Activated CD4-positive, alpha-beta T cell treated with anti-CD3 and anti-CD28 coated beads for 36 hours (primary cell): Measurements from ENCODE around the gene MCF2L2. TPM values are rescaled to one million over a fixed set of nuclear protein-coding genes. Genes with fewer than 3 reads are reported as not detected.

ENCODE experiments used
- ATAC-seq: fragments of 200-7000 bp; cut with Tn5 transposase; one replicate; pipeline ENCODE4 v1.10.0; 2021; ENCODE audit warnings: mild to moderate bottlenecking, moderate library complexity
- CTCF ChIA-PET: fragments of 350-600 bp; sonication (Branson Sonifier 250); formaldehyde crosslinking; loops from one replicate; lab custom pipeline; 2021; ENCODE audit warnings: antibody characterized with exemption; lab: Charles Lee
- POLR2A ChIA-PET: fragments of 350-600 bp; sonication (Branson Sonifier 250); formaldehyde crosslinking; loops from one replicate; lab custom pipeline; 2021; ENCODE audit warnings: antibody characterized with exemption, inconsistent platforms; lab: Charles Lee
- DNase-seq: peaks from one replicate; pipeline ENCODE4 v3.0.0-alpha.2; 2020
- H3K27ac Mint-ChIP-seq: one replicate; pipeline ENCODE4 v1.8.0; 2021; ENCODE audit warnings: mixed read lengths
- H3K27me3 Mint-ChIP-seq: one replicate; pipeline ENCODE4 v1.8.0; 2021; ENCODE audit warnings: mixed read lengths
- H3K36me3 Mint-ChIP-seq: one replicate; pipeline ENCODE4 v1.8.0; 2021; ENCODE audit warnings: low read depth, mixed read lengths
- H3K4me1 Mint-ChIP-seq: one replicate; pipeline ENCODE4 v1.8.0; 2021; ENCODE audit warnings: mixed read lengths
- H3K4me3 Mint-ChIP-seq: one replicate; pipeline ENCODE4 v1.8.0; 2021; ENCODE audit warnings: mild to moderate bottlenecking, moderate library complexity, mixed read lengths
- H3K9me3 Mint-ChIP-seq: one replicate; pipeline ENCODE4 v1.8.0; 2021; ENCODE audit warnings: low read depth, mixed read lengths
- intact Hi-C, 2 experiments: fragments of 100-400 bp; cut with DNase I in 1 of 2; cut with micrococcal nuclease in 1 of 2; formaldehyde crosslinking; loops; one replicate each; pipeline versions ENCODE4 v1.14.2 to v1.15.1; 2022 to 2024; cut with DNase I, micrococcal nuclease
- total RNA-seq, 2 experiments: library from RNA; stranded (reverse); gene quantifications; one replicate each; pipeline ENCODE4 v1.2.3, GENCODE V29; 2021

MCF2L2 gene
- total RNA-seq, 2 experiments from 2014 or later = 1.9 to 2.3 TPM

DNA sequence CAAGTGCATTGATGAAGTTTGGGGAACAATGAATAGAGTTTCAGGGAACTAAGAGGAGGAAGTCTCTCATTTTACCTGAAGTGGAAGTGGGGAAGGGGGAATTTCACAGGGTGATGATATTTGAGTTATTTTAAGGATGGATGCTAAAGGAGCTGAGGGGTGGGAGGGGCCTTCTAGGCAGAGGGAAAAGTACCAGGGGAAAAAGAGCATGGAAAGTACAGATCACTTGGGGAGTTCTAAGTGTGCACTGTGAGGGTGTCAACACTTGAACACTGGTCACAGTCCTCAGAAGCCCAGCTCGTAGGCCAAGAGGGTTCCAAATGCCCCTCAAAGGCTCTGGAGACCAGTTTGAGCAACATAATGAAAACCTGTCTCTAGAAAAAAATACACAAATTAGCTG is 284.1 kb downstream of the MCF2L2 start:
- Mint-ChIP-seq H3K4me1 (no peaks in the 10 kb centered on the region), H3K9me3 (no peaks in the 10 kb centered on the region), H3K4me3 (no peak overlapping the region), H3K27me3 (no peaks in the 10 kb centered on the region), H3K36me3 (no peaks in the 10 kb centered on the region), H3K27ac (no peak overlapping the region)
- intact Hi-C loops = loop anchor here in 1 of 2 experiments (5.0 to 10.0 kb wide), 2 partner anchors 33 to 670 kb away; no protein-coding TSS in a partner anchor
- DNase-seq (no peak), ATAC-seq (no peak)
- POLR2A ChIA-PET = no interaction called here
- CTCF ChIA-PET = interaction anchor here (1.4 to 1.5 kb wide), 2 partner anchors 22 to 242 kb away, joined by 4 read pairs; no protein-coding TSS in a partner anchor

DNA sequence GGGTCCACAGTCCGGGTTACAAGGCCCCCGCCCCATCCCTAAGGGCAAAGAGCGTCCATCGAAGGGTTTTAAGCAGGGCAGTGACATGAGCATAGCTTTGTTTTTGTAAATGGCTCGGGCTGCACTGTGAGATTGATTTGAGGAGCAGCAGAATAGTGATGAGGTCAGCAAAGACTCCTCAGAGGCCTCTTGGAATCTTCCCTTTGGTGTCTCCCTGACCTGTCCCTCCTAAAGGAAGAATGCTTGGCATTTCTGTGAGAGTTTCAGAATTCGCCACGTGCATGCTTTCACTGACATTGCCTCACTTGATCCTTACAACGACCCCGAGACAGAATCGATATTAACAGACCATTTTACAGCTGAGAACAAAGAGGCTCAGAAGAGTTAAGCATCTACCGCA is 286.2 kb downstream of the MCF2L2 start:
- Mint-ChIP-seq H3K36me3 (no peaks in the 10 kb centered on the region), H3K9me3 (no peaks in the 10 kb centered on the region), H3K27ac (no peak overlapping the region), H3K4me1 (no peaks in the 10 kb centered on the region), H3K4me3 (no peak overlapping the region), H3K27me3 (no peaks in the 10 kb centered on the region)
- DNase-seq = no peak
- CTCF ChIA-PET = interaction anchor here (0.8 to 2.7 kb wide), 2 partner anchors 20 to 64 kb away, joined by 3 to 12 read pairs; no protein-coding TSS in a partner anchor
- POLR2A ChIA-PET = no interaction called here
- intact Hi-C loops = loop anchor here in 1 of 2 experiments (5.0 to 10.0 kb wide), 2 partner anchors 35 to 667 kb away; no protein-coding TSS in a partner anchor
- ATAC-seq = no peak

DNA sequence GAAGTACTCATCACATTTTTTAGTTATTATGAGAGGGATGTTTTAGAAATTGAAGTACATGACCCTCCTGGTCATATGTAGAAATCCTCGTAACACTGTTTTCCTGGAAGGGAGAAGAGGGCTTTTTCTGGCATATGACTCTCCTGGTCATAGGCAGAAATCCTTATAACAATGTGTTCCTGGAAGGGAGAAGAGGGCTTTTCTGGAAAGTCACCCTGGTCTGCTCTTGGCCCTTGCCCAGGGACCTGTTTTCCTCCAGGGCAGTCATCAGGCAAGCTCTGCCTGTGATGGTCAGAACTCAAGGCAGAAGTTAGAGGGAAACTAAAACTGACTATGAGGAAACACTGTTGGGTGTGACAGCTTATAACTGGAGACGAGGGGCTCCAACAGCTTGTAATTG is 293.6 kb downstream of the MCF2L2 start:
- ATAC-seq (no peak), DNase-seq (no peak)
- no peak overlapping the region for H3K4me3 Mint-ChIP-seq
- intact Hi-C loops = no loop called here
- H3K4me1 Mint-ChIP-seq = no peaks in the 10 kb centered on the region
- H3K27ac Mint-ChIP-seq = no peak overlapping the region
- POLR2A ChIA-PET = no interaction called here
- peaks cover 2% of the 10 kb centered on the region for H3K9me3 Mint-ChIP-seq
- CTCF ChIA-PET = interaction anchor here (0.8 to 1.1 kb wide), 3 partner anchors 11 to 189 kb away, joined by 3 to 4 read pairs (median 3); no protein-coding TSS in a partner anchor
- no peaks in the 10 kb centered on the region for H3K27me3 Mint-ChIP-seq
- H3K36me3 Mint-ChIP-seq = peaks cover 27% of the 10 kb centered on the region

DNA sequence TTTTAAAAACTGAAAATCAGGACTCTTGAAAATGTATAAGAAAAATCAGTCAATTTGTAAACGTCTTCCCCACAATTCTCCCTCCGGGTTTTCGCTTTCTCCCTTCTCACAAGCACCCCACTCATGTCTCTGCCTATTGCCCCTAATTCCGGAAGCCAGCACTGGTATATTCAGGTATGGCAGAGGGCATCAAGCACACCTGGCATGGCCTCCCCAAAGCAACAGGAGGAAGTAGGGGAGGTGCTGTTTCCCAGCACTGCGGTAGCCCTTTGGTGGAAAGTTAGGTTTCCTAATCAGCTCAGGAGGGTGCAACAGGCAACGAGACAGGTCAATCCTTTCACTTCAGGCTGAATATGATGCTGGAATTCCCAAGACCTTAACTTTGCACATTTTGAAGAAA is 296.0 kb downstream of the MCF2L2 start:
- DNase-seq = no peak
- POLR2A ChIA-PET = no interaction called here
- Mint-ChIP-seq H3K27ac (no peak overlapping the region), H3K4me1 (no peaks in the 10 kb centered on the region), H3K36me3 (peaks cover 39% of the 10 kb centered on the region), H3K27me3 (no peaks in the 10 kb centered on the region), H3K4me3 (no peak overlapping the region), H3K9me3 (peaks cover 13% of the 10 kb centered on the region)
- CTCF ChIA-PET = interaction anchor here (1.5 kb wide), 1 partner anchor 52 kb away, joined by 4 read pairs; no protein-coding TSS in a partner anchor
- intact Hi-C loops = no loop called here
- ATAC-seq = no peak

DNA sequence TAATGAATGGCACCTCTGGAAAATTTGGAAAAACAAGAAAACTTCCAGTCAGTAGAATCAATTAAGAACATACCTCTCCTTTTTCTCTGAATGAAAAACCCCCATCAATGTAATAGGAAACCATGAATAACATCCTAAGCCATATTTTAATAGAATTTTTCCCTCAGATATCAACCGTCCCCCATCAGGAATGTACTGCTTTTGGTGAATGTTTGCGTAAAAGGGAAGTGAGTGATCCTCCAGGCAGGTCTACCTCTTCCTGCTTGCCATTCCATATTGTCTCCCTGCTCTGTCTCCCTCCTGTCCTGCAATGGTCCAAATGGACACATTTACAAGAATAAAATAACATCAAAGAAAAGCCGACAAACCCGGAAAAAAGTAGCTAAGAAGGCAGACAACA is 296.7 kb downstream of the MCF2L2 start:
- no peak overlapping the region for H3K27ac Mint-ChIP-seq
- peaks cover 13% of the 10 kb centered on the region for H3K9me3 Mint-ChIP-seq
- ATAC-seq (no peak), DNase-seq (no peak)
- no peaks in the 10 kb centered on the region for H3K27me3 Mint-ChIP-seq
- no peak overlapping the region for H3K4me3 Mint-ChIP-seq
- H3K4me1 Mint-ChIP-seq = no peaks in the 10 kb centered on the region
- ChIA-PET CTCF (interaction anchor here (2.1 kb wide), 1 partner anchor 251 kb away, joined by 5 read pairs; no protein-coding TSS in a partner anchor), POLR2A (no interaction called here)
- intact Hi-C loops = no loop called here
- H3K36me3 Mint-ChIP-seq = peaks cover 39% of the 10 kb centered on the region

DNA sequence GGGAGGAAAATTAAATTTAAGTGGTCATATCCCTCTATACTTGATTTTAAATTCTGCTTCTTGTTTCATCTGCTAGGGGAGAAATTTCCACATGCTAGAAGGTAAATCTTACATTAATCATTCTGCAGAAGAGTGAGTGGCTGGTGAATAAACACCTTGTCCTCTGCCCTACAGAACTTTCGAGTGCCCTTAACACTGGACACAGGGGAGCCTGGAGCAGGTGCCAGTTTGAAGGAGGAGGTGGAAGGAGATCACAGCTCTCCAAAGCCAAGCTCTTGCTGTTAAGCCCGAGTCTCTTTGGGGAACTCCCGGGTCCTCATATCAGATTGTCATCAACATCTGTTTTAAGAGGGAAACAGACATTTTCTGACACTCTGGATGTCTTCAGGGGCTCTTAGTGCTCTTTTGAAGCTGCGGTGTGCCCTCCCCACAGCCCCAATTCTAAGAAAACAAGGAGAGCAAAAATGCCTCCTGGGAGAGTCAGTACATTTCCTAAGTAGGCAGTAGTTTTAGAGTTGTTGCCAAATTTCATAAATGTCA is 297.2 kb downstream of the MCF2L2 start:
- Mint-ChIP-seq H3K27ac (no peak overlapping the region), H3K4me1 (no peaks in the 10 kb centered on the region), H3K4me3 (no peak overlapping the region), H3K27me3 (no peaks in the 10 kb centered on the region), H3K9me3 (peaks cover 13% of the 10 kb centered on the region), H3K36me3 (peaks cover 39% of the 10 kb centered on the region)
- ChIA-PET POLR2A (no interaction called here), CTCF (interaction anchor here (2.1 kb wide), 1 partner anchor 251 kb away, joined by 5 read pairs; no protein-coding TSS in a partner anchor)
- ATAC-seq (no peak), DNase-seq (no peak)
- intact Hi-C loops = no loop called here

DNA sequence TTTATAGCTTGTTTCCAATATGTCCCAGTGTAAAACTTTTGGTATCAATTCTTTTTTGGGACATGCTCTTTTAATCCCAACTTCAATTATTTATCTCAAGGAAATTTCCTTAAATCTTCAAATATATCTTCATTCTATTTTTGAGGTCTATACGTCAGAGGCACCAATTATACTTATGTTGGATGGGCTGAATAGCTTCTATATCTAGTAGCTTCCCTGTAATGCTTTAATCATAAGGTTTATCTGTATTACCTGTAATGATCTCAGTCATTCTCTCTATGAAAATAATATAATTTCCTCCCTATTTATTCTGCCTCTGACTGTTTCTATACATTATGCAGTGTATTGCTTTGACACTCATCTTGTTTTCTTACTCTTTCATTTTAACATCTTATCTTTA is 299.2 kb downstream of the MCF2L2 start:
- intact Hi-C loops = no loop called here
- Mint-ChIP-seq H3K27ac (no peak overlapping the region), H3K4me3 (no peak overlapping the region), H3K4me1 (no peaks in the 10 kb centered on the region), H3K36me3 (peaks cover 29% of the 10 kb centered on the region), H3K9me3 (peaks cover 13% of the 10 kb centered on the region), H3K27me3 (no peaks in the 10 kb centered on the region)
- ATAC-seq = no peak
- DNase-seq = no peak
- ChIA-PET CTCF (interaction anchor here (0.7 to 1.0 kb wide), 3 partner anchors 51 to 253 kb away, joined by 3 to 4 read pairs (median 3); no protein-coding TSS in a partner anchor), POLR2A (no interaction called here)

DNA sequence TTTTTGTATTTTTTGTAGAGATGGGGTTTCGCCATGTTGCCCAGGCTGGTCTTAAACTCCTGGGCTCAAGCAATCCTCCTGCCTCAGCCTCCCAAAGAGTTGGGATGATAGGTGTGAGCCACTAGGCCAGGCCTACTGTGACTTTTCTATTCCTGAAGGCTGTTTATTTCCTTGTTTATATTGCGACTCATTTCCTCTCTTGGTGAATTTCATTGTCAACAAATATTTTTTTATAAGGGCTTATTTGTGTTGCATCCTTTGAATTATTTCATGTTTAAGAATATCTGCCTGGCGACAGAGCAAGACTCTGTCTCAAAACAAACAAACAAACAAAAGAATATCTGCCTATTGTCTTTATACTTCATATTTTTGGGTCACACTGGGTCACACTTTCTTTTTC is 299.7 kb downstream of the MCF2L2 start:
- CTCF ChIA-PET = interaction anchor here (0.7 to 1.0 kb wide), 3 partner anchors 50 to 254 kb away, joined by 3 to 4 read pairs (median 3); no protein-coding TSS in a partner anchor
- no peaks in the 10 kb centered on the region for H3K27me3 Mint-ChIP-seq
- POLR2A ChIA-PET = no interaction called here
- peaks cover 13% of the 10 kb centered on the region for H3K9me3 Mint-ChIP-seq
- intact Hi-C loops = no loop called here
- H3K36me3 Mint-ChIP-seq = peaks cover 24% of the 10 kb centered on the region
- no peak overlapping the region for H3K4me3 Mint-ChIP-seq
- no peak for ATAC-seq
- DNase-seq = no peak
- H3K4me1 Mint-ChIP-seq = peaks cover 4% of the 10 kb centered on the region
- no peak overlapping the region for H3K27ac Mint-ChIP-seq

Other genes with a start within 250 kb of the MCF2L2 start
- gene B3GNT5, start 175.4 kb downstream of the MCF2L2 start, total RNA-seq = 10 to 100 TPM; 20.2 to 22.8 TPM
- 10 to 100 TPM; 62.8 to 64.7 TPM for gene KLHL6, start 127.1 kb upstream of the MCF2L2 start, total RNA-seq
- 10 to 100 TPM in 1 of 2 experiments, 1 to 10 TPM in 1; 9.6 to 15.8 TPM for gene KLHL24, start 207.0 kb upstream of the MCF2L2 start, total RNA-seq